Measurements from ENCODE around the gene CDH4.

GRCh38 chr20:61347443-61347842 is 95.4 kb downstream of the CDH4 start:
- TF ChIP-seq CTCF (IDR thresholded peaks at IDR 0.05; ENCODE audit: insufficient read depth, low read length, poor library complexity, severe bottlenecking) (no peak), EZH2phosphoT487 (conservative IDR thresholded peaks at IDR 0.05; ENCODE audit: low read length) (no peak)
